Chondrocyte (in vitro differentiated cells): ENCODE results near the gene TNNT2. TPM values are rescaled to one million over a fixed set of nuclear protein-coding genes. Genes with fewer than 3 reads are reported as not detected.

Experiments
- DNase-seq: peaks from one replicate; pipeline ENCODE4 v3.0.0; 2021; ENCODE audit warnings: mixed read lengths, low spot score
- H3K27ac Mint-ChIP-seq: one replicate; pipeline ENCODE4 v1.8.0; 2021; ENCODE audit warnings: mild to moderate bottlenecking, moderate library complexity, mixed read lengths; ENCODE audit not compliant: unreplicated experiment
- H3K27me3 Mint-ChIP-seq: 2 replicates; pipeline ENCODE4 v1.8.0; 2021; ENCODE audit warnings: low read depth, mixed read lengths
- H3K36me3 Mint-ChIP-seq: 2 replicates; pipeline ENCODE4 v1.8.0; 2021; ENCODE audit warnings: low read depth, mixed read lengths
- H3K4me1 Mint-ChIP-seq: 2 replicates; pipeline ENCODE4 v1.8.0; 2021; ENCODE audit warnings: low read depth, mild to moderate bottlenecking, mixed read lengths
- H3K4me3 Mint-ChIP-seq: one replicate; pipeline ENCODE4 v1.8.0; 2021; ENCODE audit warnings: mild to moderate bottlenecking, moderate library complexity, mixed read lengths; ENCODE audit not compliant: unreplicated experiment
- H3K9me3 Mint-ChIP-seq: 2 replicates; pipeline ENCODE4 v1.8.0; 2021; ENCODE audit warnings: low read depth, mixed read lengths
- CTCF ChIP-seq: fragments of 200-600 bp; sonication (generic); IDR thresholded peaks from 2 replicates; pipeline ENCODE4 v1.5.0; 2021; ENCODE audit warnings: antibody characterized with exemption, mild to moderate bottlenecking, moderate library complexity
- total RNA-seq: library from RNA; stranded (reverse); gene quantifications from 3 replicates; pipeline ENCODE4 v1.2.1, GENCODE V29; 2021

TNNT2 gene
- total RNA-seq, 1 donor from 2014 or later, result 21.6 TPM

- DNase-seq, result peak; percentile 75
- H3K4me3 Mint-ChIP-seq, result no peak overlapping the region
- peaks cover 9% of the 10 kb centered on the region for H3K27me3 Mint-ChIP-seq
- TF ChIP-seq CTCF, result no peak
- H3K4me1 Mint-ChIP-seq, result no peaks in the 10 kb centered on the region
- H3K27ac Mint-ChIP-seq, result no peak overlapping the region
- peaks cover 4% of the 10 kb centered on the region for H3K36me3 Mint-ChIP-seq
- no peaks in the 10 kb centered on the region for H3K9me3 Mint-ChIP-seq
These were observed 12.2 kb downstream of the TNNT2 start for GRCh38 chr1:201365251-201365650.

DNA sequence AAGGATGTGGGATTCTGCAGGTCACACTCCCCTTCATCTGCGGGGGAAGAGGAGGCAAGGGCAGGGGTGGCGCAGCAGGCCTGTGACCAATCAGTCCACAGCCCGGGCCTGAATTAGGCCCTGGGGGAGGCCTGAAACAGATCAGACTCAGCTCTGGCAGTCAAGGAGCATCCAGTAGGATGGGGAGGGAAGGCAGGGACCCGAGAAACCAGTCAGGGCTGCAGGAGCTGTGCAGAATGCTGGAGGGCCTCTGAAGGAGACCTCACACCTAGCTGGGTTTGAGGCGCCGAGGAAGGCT, 12.7 kb downstream of the TNNT2 start:
- H3K36me3 Mint-ChIP-seq, result peaks cover 4% of the 10 kb centered on the region
- peak; percentile 53 for DNase-seq
- TF ChIP-seq CTCF, result no peak
- H3K4me1 Mint-ChIP-seq, result no peaks in the 10 kb centered on the region
- no peak overlapping the region for H3K4me3 Mint-ChIP-seq
- peaks cover 9% of the 10 kb centered on the region for H3K27me3 Mint-ChIP-seq
- H3K27ac Mint-ChIP-seq, result no peak overlapping the region
- no peaks in the 10 kb centered on the region for H3K9me3 Mint-ChIP-seq

GRCh38 chr1:201363467-201363866, 14.0 kb downstream of the TNNT2 start:
- Mint-ChIP-seq H3K4me1 (peaks cover 5% of the 10 kb centered on the region), H3K9me3 (no peaks in the 10 kb centered on the region), H3K4me3 (no peak overlapping the region), H3K27me3 (peaks cover 9% of the 10 kb centered on the region), H3K27ac (no peak overlapping the region), H3K36me3 (peaks cover 2% of the 10 kb centered on the region)
- no peak for TF ChIP-seq CTCF
- DNase-seq, result peak; percentile 15

GRCh38 chr1:201362906-201363305, 14.6 kb downstream of the TNNT2 start:
- Mint-ChIP-seq H3K9me3 (no peaks in the 10 kb centered on the region), H3K4me3 (no peak overlapping the region), H3K4me1 (peaks cover 11% of the 10 kb centered on the region), H3K36me3 (peaks cover 2% of the 10 kb centered on the region), H3K27me3 (peaks cover 9% of the 10 kb centered on the region), H3K27ac (no peak overlapping the region)
- peak; percentile 58 for DNase-seq
- TF ChIP-seq CTCF, result no peak

GRCh38 chr1:201361652-201362504, 15.6 kb downstream of the TNNT2 start:
- H3K36me3 Mint-ChIP-seq, result no peaks in the 10 kb centered on the region
- no peak overlapping the region for H3K4me3 Mint-ChIP-seq
- peaks cover 4% of the 10 kb centered on the region for H3K27me3 Mint-ChIP-seq
- no peak overlapping the region for H3K27ac Mint-ChIP-seq
- peaks cover 12% of the 10 kb centered on the region for H3K4me1 Mint-ChIP-seq
- no peaks in the 10 kb centered on the region for H3K9me3 Mint-ChIP-seq
- TF ChIP-seq CTCF, result peak; percentile 96
- DNase-seq, result peak; percentile 81
